SK-N-SH (cell line): ENCODE data around the gene MZF1. TPM values are rescaled to one million over a fixed set of nuclear protein-coding genes. Genes with fewer than 3 reads are reported as not detected.

ENCODE experiments used
- CTCF ChIA-PET: fragments of 300-600, 350-600 bp; formaldehyde crosslinking; extraction: SDS; loops from one replicate; lab custom pipeline; 2021; lab: Yijun Ruan, JAX
- POLR2A ChIA-PET: fragments of 350-600 bp; sonication (Branson Sonifier 250); formaldehyde crosslinking; extraction: SDS; loops from one replicate; lab custom pipeline; 2020; ENCODE audit warnings: antibody characterized with exemption, inconsistent platforms; lab: Yijun Ruan, JAX
- DNase-seq: peaks from one replicate; pipeline ENCODE4 v3.0.0; 2012
- H2AFZ ChIP-seq: fragments of 200-600 bp; sonication (generic); 2 replicates; pipeline ENCODE4 v1.8.1; 2016; ENCODE audit warnings: antibody characterized with exemption, mild to moderate bottlenecking, low read depth
- H3F3A ChIP-seq: fragments of 200-600 bp; sonication (generic); replicated peaks from 2 replicates; pipeline ENCODE3; 2016; ENCODE audit warnings: antibody characterized with exemption, mild to moderate bottlenecking; ENCODE audit not compliant: insufficient read depth
- H3K27ac ChIP-seq, 2 experiments: fragments of 200-500 bp in 1 of 2; fragments of 200-600 bp in 1 of 2; sonication (Bioruptor generic) in 1 of 2; sonication (generic), shearing (Covaris generic) in 1 of 2; 2 replicates each; pipeline versions ENCODE4 v1.5.1 to v1.6.1; 2014 to 2016; ENCODE audit warnings: low read depth in 2 of 2, inconsistent platforms in 1 of 2, low read length in 1 of 2, mild to moderate bottlenecking in 1 of 2, mixed read lengths in 1 of 2
- H3K27me3 ChIP-seq: fragments of 200-600 bp; sonication (generic), shearing (Covaris generic); 2 replicates; pipeline ENCODE4 v1.6.1; 2016; ENCODE audit warnings: mixed run types; ENCODE audit not compliant: insufficient read depth
- H3K36me3 ChIP-seq, 2 experiments: fragments of 200-500 bp in 1 of 2; fragments of 200-600 bp in 1 of 2; sonication (Bioruptor generic) in 1 of 2; sonication (generic) in 1 of 2; replicated peaks in 1 of 2; 2 replicates each; pipeline versions ENCODE3 to v1.5.1; 2014 to 2016; ENCODE audit warnings: low read length in 1 of 2, mild to moderate bottlenecking in 1 of 2; ENCODE audit not compliant: insufficient read depth in 2 of 2, control insufficient read depth in 1 of 2
- H3K4me1 ChIP-seq, 2 experiments: fragments of 200-500 bp in 1 of 2; fragments of 200-600 bp in 1 of 2; sonication (Bioruptor generic) in 1 of 2; sonication (generic), shearing (Covaris generic) in 1 of 2; 2 replicates each; pipeline versions ENCODE4 v1.5.1 to v1.6.1; 2014 to 2016; ENCODE audit warnings: low read depth in 1 of 2, low read length in 1 of 2, mixed run types in 1 of 2; ENCODE audit not compliant: insufficient read depth in 2 of 2, control insufficient read depth in 1 of 2
- H3K4me2 ChIP-seq: fragments of 200-600 bp; sonication (generic), shearing (Covaris generic); 2 replicates; pipeline ENCODE4 v1.6.1; 2017; ENCODE audit warnings: mixed run types
- H3K4me3 ChIP-seq, 2 experiments: fragments of 200-500 bp in 1 of 2; fragments of 200-600 bp in 1 of 2; sonication (Bioruptor generic) in 1 of 2; sonication (generic), shearing (Covaris generic) in 1 of 2; 2 replicates each; pipeline versions ENCODE4 v1.5.1 to v1.8.1; 2014 to 2016; ENCODE audit warnings: low read depth in 2 of 2, inconsistent platforms in 1 of 2, low read length in 1 of 2, mild to moderate bottlenecking in 1 of 2, mixed read lengths in 1 of 2, moderate library complexity in 1 of 2
- H3K79me2 ChIP-seq: fragments of 200-600 bp; sonication (generic); 2 replicates; pipeline ENCODE4 v1.8.1; 2017; ENCODE audit warnings: mild to moderate bottlenecking; ENCODE audit not compliant: insufficient read depth
- H3K9ac ChIP-seq: fragments of 200-600 bp; sonication (generic); 2 replicates; pipeline ENCODE4 v1.6.1; 2017; ENCODE audit warnings: mixed run types
- H3K9me2 ChIP-seq: fragments of 200-600 bp; sonication (generic); 2 replicates; pipeline ENCODE4 v1.6.1; 2017; ENCODE audit warnings: mixed run types
- H3K9me3 ChIP-seq: fragments of 200-600 bp; sonication (generic); 2 replicates; pipeline ENCODE4 v1.6.1; 2017; ENCODE audit warnings: mixed run types, mild to moderate bottlenecking, moderate library complexity
- H4K20me1 ChIP-seq: fragments of 200-600 bp; sonication (generic); 2 replicates; pipeline ENCODE4 v1.6.1; 2017; ENCODE audit warnings: mild to moderate bottlenecking, mixed run types; ENCODE audit not compliant: insufficient read depth
- CTCF ChIP-seq: fragments of 200-600 bp; sonication (generic); IDR thresholded peaks from 2 replicates; pipeline ENCODE4 v1.6.1; 2017; ENCODE audit warnings: antibody characterized with exemption, mild to moderate bottlenecking, moderate library complexity
- FOXJ3 ChIP-seq: sonication (generic); formaldehyde crosslinking; IDR thresholded peaks from 2 replicates; pipeline ENCODE4 v1.5.1; 2020; ENCODE audit warnings: mild to moderate bottlenecking, missing genetic modification reagents
- GATA2 ChIP-seq: sonication (generic); formaldehyde crosslinking; IDR thresholded peaks from 2 replicates; pipeline ENCODE4 v1.5.0; 2020; ENCODE audit warnings: mild to moderate bottlenecking, missing genetic modification reagents
- IRF3 ChIP-seq: fragments of 150-350 bp; IDR thresholded peaks from 2 replicates; pipeline ENCODE4 v1.6.1; 2016; ENCODE audit warnings: mild to moderate bottlenecking, low read depth, low read length
- MAX ChIP-seq: IDR thresholded peaks from 2 replicates; pipeline ENCODE4 v1.4.0; 2012; ENCODE audit warnings: low read depth
- MEF2A ChIP-seq: IDR thresholded peaks from 2 replicates; pipeline ENCODE4 v1.4.0; 2012; ENCODE audit warnings: low read depth, borderline replicate concordance
- MXI1 ChIP-seq: IDR thresholded peaks from 2 replicates; pipeline ENCODE4 v1.6.1; 2012; ENCODE audit warnings: mild to moderate bottlenecking, low read depth, low read length, improper control_type of control experiment
- NFIC ChIP-seq: IDR thresholded peaks from 2 replicates; pipeline ENCODE4 v1.4.0; 2012; ENCODE audit warnings: borderline replicate concordance
- NRF1 ChIP-seq: IDR thresholded peaks from 2 replicates; pipeline ENCODE4 v1.6.1; 2012; ENCODE audit warnings: low read depth, mild to moderate bottlenecking, low read length
- PBX3 ChIP-seq: IDR thresholded peaks from 2 replicates; pipeline ENCODE4; 2012
- RXRA ChIP-seq: IDR thresholded peaks from 2 replicates; pipeline ENCODE4 v1.4.0; 2012; ENCODE audit warnings: low read depth, mild to moderate bottlenecking, borderline replicate concordance
- SIN3A ChIP-seq: IDR thresholded peaks from 2 replicates; pipeline ENCODE4 v1.6.1; 2012; ENCODE audit warnings: low read depth, mild to moderate bottlenecking, low read length, moderate library complexity, borderline replicate concordance
- USF2 ChIP-seq: fragments of 150-350 bp; IDR thresholded peaks from 2 replicates; pipeline ENCODE4 v1.6.1; 2017; ENCODE audit warnings: antibody characterized with exemption, low read length, low read depth, borderline replicate concordance
- WGBS: methylation state at CpG from one replicate; pipeline ENCODE4 v1.1.6; 2017; ENCODE audit warnings: low lambda C conversion rate; 5-methylcytosine and 5-hydroxymethylcytosine counted together
- polyA plus RNA-seq, 3 experiments: library from polyadenylated mRNA; depleted of rRNA; stranded (reverse); fragments of >200 nt; gene quantifications; 2 replicates each; pipeline ENCODE4 v1.2.3, GENCODE V29; 2012

Gene MZF1
- polyA plus RNA-seq, 1 of the 3 experiments (the other 2 are of a cell fraction): 31.8 TPM

GRCh38 chr19:58584498-58585441 is 11.6 kb upstream of the MZF1 start:
- no peaks in the 10 kb centered on the region for H3K27me3 ChIP-seq
- POLR2A ChIA-PET: no interaction called here
- no peak overlapping the region for H3K4me3 ChIP-seq
- no peak overlapping the region for H3K27ac ChIP-seq
- no peaks in the 10 kb centered on the region for H3K9me2 ChIP-seq
- no peak overlapping the region for H3K4me2 ChIP-seq
- H3K4me1 ChIP-seq: peaks cover 0 to 6% of the 10 kb centered on the region in 2 experiments; a peak in 1 of 4 replicates
- H3F3A ChIP-seq: peaks cover 9% of the 10 kb centered on the region
- 98% methylated on average over 7 of the region's 9 CpGs for WGBS
- CTCF ChIA-PET: no interaction called here
- TF ChIP-seq NFIC (no peak), SIN3A (no peak), FOXJ3 (no peak), MAX (no peak), MXI1 (no peak), IRF3 (no peak), MEF2A (no peak), NRF1 (no peak), USF2 (no peak), PBX3 (no peak), GATA2 (no peak), RXRA (no peak), CTCF (no peak)
- TF ChIP-seq, all 33 proteins: peak for 0
- Histone ChIP-seq H3K79me2 (peaks cover 29% of the 10 kb centered on the region), H4K20me1 (no peaks in the 10 kb centered on the region), H3K9me3 (no peaks in the 10 kb centered on the region), H3K36me3 (peaks cover 12 to 19% of the 10 kb centered on the region in 2 experiments), H3K9ac (no peak overlapping the region), H2AFZ (no peak overlapping the region)
- DNase-seq: no peak
